Cardiac fibroblast (primary cell): ENCODE measurements around the gene IQCC.

ENCODE experiments used
- DNase-seq, 2 donors: peaks; one replicate each; pipeline versions ENCODE4 v3.0.0 to v3.0.0-alpha.2; 2010; ENCODE audit warnings: low read depth in 2 of 2
- H3K4me3 ChIP-seq, 2 donors: replicated peaks in 1 of 2; 1 replicate in 1 of 2; 2 replicates in 1 of 2; pipeline ENCODE4 v1.5.1; 2011; ENCODE audit warnings: low read depth in 2 of 2, low read length in 2 of 2, mild to moderate bottlenecking in 2 of 2, moderate library complexity in 1 of 2
- TF ChIP-seq, protein P1 (sequence below): IDR thresholded peaks from one replicate; pipeline ENCODE4 v1.5.1; 2011; ENCODE audit warnings: low read depth, mild to moderate bottlenecking, low read length, inconsistent platforms

The IQCC gene

DNA sequence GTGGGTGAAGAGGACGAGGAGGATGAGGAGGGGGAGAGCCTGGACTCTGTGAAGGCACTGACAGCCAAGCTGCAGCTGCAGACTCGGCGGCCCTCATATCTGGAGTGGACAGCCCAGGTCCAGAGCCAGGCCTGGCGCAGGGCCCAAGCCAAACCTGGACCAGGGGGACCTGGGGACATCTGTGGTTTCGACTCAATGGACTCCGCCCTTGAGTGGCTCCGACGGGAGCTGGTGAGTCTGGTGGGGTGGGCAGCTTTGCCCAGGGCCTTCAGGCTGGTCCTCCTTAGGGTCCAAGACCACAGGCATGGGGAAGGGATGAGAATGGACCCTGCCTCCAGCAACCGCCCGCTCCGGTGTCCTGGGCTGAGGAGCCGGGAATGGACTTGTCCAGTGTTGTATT is 42.0 kb downstream of the IQCC start:
- DNase-seq, result no peak
- no peak overlapping the region for H3K4me3 ChIP-seq
- TF ChIP-seq, protein P1, sequence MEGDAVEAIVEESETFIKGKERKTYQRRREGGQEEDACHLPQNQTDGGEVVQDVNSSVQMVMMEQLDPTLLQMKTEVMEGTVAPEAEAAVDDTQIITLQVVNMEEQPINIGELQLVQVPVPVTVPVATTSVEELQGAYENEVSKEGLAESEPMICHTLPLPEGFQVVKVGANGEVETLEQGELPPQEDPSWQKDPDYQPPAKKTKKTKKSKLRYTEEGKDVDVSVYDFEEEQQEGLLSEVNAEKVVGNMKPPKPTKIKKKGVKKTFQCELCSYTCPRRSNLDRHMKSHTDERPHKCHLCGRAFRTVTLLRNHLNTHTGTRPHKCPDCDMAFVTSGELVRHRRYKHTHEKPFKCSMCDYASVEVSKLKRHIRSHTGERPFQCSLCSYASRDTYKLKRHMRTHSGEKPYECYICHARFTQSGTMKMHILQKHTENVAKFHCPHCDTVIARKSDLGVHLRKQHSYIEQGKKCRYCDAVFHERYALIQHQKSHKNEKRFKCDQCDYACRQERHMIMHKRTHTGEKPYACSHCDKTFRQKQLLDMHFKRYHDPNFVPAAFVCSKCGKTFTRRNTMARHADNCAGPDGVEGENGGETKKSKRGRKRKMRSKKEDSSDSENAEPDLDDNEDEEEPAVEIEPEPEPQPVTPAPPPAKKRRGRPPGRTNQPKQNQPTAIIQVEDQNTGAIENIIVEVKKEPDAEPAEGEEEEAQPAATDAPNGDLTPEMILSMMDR, result no peak

DNA sequence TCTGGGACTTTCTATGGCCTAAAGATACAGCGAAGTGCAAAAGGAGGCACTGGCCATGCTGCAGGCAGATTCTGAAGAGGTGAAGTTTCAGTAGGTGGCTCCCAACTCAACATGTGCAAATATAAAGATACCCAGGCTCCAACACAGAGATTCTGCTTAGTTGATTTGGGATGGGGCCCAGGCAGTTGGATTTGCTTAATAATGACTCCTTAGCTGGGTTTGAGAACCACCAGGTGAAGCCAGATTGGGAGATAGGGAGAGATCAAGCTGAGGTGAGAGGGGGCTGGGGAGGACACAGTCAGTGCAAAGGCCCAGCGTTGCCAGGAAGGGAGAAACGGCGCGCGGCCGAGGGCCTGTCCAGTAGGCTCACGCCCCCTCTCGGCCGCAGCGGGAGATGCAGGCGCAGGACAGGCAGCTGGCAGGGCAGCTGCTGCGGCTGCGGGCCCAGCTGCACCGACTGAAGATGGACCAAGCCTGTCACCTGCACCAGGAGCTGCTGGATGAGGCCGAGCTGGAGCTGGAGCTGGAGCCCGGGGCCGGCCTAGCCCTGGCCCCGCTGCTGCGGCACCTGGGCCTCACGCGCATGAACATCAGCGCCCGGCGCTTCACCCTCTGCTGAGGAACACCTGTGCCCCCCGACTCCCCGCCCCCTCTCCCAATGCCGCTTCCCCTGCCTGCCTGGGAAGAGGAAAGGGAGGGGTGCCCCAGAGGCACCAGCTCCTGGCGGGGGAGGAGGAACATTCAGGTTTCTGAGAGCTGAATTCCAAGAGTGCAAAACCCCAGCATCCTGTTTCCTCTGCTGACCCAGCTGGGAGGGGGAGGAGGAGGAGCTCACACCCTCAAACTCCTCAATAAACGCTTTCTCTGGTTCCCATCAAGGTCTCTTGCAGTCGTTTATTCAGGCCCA is 42.8 kb downstream of the IQCC start:
- H3K4me3 ChIP-seq, result no peak overlapping the region
- DNase-seq, result peak; percentile 67 to 75
- TF ChIP-seq, protein P1, result peak; percentile 75

DNA sequence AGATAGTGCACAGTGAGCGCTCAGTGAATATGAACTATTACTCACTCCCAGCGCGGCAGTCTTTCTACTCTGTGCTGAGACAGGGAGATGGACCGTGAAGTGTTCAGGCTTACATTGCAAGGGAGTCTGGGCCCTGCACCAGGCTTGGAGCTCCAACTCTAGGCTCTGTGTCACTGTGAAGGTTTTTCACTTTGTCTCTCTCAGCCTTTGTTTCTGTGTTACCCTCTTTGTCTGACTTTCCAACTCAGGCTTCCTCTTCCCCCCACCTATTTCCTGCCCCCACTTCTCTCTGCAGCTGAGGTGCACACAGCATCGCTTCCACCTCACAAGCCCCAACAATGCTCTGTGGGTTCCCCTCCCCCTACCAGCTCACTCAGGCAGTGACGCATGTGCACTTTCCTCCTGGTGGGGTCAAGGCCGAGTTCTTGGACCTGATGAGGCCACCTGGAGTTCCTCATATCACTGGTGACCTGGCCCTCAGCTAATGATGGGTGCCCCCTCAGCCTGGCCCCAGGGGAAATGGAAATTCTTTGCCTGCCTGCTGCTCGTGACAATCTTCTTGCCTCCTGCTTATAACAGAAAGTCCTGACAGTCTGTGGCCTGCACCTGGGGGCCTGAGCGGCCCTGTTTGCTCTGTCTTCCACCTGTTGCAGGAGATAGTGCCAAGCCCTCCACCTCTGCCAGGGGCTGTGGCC is 44.5 kb downstream of the IQCC start:
- H3K4me3 ChIP-seq, result no peak overlapping the region
- DNase-seq, result peak in 1 of 2 donors; percentile 58

DNA sequence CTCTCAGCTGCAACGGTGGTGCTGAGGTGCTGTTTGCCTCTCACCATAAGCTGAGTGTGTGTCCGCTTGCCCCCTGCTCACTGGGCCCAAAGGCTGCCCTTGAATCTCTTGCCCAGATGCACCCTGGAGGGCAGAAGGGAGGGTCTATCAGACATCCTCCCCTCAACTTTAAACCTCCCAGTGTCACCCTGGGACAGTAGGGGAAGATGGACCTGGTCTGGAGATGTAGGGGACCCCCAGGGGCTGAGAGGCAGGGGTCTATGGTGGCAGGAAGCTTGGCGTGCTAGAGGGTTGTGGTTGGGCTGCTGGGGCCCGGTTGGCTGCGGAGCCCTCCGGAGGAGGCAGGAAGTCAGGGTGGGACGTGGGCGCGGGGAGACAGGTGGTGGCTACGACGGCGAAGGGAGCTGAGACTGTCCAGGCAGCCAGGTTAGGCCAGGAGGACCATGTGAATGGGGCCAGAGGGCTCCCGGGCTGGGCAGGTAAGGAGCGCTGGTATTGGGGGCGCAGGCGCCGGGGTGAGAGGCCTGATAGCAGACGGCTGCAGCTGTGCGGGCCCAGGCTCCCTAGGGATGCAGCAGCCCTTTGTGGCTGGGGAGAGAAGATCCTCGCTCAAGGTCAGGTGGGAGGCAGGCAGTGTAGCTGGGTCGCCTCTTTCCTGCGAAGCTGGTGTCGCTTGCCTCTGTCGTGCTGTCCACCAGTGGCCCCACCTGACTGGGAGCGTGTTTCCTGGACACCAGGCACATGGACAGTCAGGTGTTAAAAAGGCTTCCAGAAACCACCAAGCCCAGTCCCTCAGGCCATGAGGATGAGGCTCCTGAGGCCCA is 45.6 kb downstream of the IQCC start, which contains the start of gene LCK:
Gene LCK, plus strand, starts transcription at position 373 of the 824 bp plus-strand sequence. CDS start 23,065 bp downstream, outside the sequence.
- DNase-seq, result no peak
- no peak within 1 kb of the TSS for H3K4me3 ChIP-seq
- TF ChIP-seq, protein P1, result no peak

More for the DNA sequence above, 44.5 kb downstream of the IQCC start:
- TF ChIP-seq, protein P1, result no peak

DNA sequence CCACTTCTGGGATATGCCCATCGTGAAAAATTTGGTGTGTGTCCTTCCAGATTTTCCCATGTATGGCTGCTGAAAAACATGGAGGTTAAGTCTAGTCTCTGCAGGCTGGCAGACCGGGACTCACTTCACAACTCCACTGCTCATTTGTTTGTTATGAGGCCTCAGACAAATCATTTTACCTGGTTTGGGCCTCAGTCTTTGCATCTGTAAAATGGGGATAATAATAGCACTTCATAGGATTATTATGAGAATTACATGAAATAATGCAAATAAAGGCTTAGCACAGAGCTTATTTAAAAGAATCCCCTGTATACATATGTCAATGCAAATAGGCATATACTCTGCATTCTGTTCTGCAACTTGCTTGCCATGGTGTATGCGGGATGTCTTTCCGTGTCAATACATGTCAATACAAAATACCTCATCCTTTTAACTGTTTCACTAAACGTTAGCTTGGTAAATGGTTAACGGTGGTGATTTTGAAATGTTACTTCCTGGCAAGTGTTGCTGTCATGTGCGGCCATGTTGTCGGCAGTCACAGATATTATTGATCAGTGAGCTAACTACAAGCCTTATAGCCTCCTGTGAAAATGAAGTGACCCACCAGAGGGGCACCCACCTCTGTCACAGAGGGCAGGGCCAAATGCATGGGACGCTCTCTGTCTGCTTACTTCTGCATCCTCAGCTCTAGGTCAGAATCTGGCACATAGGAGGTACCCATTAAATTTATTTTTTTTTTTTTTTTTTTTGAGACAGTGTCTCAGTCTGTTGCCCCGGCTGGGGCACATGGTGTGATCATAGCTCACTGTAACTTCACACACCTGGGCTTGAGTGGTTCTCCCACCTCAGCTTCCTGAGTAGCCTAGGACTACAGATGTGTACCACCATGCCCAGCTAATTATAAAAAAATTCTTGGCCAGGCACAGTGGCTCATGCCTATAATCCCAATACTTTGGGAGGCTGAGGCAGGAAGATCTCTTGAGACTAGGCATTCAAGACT is 49.9 kb downstream of the IQCC start:
- DNase-seq, result no peak
- TF ChIP-seq, protein P1, result no peak
- H3K4me3 ChIP-seq, result no peak overlapping the region
